GM19035 (cell line): Measurements from ENCODE around the gene LBH.

Experiments
- ATAC-seq: cut with Tn5 transposase; IDR thresholded peaks from one replicate; pipeline ENCODE4 v1.9.1; 2021; ENCODE audit not compliant: unreplicated experiment

The LBH gene

DNA sequence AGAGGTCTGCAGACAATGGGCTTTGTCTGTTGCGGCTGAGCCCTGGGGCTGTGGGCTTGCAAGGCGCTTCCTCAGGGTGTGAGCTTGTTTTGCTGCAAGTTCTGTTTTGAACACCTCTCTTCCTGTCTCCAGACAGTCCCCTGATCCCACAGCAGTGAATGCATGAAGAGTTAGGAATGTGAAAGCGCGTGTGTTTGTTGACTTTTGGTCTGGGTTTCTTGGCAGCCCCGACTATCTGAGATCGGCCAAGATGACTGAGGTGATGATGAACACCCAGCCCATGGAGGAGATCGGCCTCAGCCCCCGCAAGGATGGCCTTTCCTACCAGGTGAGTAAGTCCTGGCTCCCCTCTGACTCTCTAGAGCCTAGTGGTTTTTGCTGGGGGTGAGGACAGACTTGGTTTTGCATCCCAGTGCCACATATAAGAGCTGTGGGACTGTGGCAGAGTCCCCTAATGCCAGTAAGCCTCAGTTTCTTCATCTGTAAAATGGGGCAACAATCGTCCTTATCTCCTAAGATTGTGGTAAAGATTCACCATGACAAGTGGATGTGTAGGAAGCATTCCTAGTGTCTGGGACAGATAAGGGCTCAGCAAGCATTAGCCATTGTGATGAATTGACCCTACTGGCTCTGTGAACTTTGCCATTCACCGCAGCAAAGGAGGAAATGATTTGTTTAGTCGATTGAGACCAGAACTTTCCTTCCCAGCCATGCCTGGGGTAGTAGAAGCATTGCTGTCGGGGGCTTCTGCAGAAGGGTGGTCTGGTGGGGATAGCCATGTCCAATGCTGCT is 3.0 kb downstream of the LBH start:
- no peak for ATAC-seq

DNA sequence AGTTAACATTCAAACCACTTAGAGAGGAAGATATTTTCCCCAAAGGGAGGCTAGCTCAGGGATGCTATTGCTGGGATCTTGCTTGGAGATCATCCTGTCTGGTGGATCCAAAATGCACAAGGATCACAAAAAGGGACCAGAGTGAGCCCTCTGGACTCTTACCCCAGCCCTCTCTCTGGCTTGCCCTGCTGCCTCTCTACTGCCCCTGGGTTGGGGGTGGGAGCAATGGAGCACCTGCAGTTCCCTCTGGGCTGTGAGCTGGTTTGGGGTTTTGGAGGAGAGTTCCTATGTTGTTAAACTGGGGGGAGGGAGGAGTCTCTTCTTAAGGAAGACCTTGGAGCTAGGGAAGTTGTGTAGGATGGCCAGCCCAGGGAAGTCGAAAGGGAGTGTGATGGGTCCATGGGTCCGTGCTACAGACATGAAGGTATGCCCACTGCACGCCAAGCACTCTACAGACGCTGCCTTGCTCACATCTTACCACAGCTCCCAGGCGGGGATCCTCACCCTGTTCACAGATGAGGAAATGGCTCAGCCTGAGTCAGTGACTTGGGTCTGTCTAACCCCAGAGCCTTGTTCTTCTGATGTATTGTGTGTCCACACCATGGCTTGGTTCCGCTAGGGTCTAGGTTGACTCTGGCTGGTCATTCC is 3.8 kb downstream of the LBH start:
- ATAC-seq = no peak

DNA sequence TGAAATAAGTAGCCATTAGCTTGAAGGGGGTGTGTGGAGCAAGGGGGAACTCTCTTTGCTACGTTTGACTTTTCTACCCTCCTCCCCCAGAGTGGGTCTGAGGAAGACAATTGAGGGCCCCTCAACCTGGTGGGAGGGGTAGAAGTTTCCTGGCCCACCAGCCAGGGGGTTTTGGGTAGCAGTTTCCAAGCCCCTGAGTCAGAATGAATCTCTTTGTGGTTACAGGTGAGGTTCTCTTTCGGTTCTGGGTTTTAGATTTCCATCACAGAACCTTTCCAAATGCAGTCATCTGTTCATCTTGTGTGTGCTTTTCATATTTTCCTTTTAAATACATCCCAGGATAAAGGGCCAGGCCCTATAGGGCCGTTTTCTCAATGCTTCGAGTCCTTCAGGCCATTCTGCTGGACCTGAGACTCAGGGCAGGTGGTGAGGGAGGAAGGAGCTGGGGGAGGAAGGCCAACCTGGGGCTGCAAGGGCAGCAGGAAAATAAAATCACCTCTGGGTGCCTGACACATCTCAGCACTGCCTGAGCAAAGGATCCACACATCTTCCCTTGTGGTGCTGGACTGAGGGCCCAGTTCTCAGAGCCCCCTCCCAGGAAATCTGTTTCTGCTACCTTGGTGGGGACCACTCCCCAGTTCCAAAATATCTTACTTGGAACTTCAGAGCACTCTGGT is 4.7 kb downstream of the LBH start:
- no peak for ATAC-seq

GRCh38 chr2:30236591-30237238 is 5.4 kb downstream of the LBH start:
- ATAC-seq = no peak

- no peak for ATAC-seq
These were observed 6.1 kb downstream of the LBH start for GRCh38 chr2:30237239-30237965.

DNA sequence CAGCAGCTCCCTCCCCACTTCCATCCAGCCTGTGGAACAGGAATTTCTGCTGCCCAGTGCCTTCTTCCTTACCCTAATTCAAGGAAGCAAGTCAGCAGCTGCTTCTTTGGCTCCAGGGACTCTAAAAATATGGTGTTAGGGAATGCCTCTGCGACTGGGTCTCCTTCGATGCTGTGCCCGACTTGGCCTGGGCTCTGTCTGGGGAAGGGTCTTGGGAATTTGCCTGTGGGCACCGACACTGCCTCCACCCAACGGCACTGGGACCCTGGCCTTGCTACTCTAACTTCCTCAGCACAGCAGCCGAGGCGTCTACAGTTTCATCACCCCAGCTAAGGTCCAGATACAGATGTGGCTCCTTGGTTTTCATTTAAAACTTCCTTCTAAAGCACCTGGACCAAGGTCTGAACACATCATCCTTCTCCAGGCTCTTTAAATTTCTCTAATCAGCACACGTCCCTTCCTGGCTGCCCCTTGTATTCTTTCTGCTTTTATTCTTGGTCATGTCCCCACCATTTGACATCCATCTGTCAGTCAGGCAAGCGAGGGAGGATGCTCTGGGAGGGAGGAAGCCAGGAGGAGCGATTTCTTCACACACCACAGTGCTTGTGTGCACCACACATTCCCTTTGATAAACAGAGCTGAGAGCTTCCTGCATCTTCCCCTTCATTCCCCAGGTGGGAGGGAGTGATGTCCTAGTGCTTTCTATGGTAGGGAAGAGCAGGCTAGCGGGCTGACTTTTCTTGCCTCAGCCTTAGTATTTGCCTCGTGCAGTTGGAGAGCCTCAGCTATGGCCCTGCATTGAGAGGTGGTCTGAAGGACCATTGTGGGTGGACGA is 6.8 kb downstream of the LBH start:
- no peak for ATAC-seq

DNA sequence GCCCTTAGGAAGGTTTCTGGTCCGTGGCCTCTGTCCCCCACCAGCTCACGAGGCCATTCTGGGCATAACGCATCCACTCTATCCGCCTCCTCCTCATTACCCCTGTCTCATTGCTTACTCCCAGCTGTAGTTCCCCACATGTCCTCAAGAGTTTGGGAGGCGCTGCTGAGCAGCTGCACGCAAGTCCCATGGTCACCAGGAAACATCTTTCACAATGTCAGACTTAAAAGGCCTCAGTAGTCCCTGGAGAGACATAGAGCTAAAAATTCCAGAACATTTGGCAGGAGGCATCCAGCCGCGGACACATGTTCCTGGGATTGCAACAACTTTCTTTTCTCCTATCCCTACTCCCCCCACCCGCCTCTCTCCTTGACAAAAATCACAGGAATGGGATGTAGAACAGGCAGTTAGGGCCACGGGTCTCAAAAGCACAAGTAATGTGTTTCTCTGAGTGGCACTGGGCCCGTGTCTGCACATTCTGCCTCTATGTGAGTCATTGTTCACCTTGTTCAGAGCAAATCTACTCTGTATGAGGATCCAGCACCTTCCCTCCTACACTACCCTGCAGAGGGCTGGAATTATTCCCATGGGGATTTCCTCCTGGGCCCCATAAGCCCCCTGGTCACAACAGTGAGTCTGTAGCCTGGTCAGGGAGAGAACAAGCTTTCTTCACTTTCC is 8.1 kb downstream of the LBH start:
- no peak for ATAC-seq

DNA sequence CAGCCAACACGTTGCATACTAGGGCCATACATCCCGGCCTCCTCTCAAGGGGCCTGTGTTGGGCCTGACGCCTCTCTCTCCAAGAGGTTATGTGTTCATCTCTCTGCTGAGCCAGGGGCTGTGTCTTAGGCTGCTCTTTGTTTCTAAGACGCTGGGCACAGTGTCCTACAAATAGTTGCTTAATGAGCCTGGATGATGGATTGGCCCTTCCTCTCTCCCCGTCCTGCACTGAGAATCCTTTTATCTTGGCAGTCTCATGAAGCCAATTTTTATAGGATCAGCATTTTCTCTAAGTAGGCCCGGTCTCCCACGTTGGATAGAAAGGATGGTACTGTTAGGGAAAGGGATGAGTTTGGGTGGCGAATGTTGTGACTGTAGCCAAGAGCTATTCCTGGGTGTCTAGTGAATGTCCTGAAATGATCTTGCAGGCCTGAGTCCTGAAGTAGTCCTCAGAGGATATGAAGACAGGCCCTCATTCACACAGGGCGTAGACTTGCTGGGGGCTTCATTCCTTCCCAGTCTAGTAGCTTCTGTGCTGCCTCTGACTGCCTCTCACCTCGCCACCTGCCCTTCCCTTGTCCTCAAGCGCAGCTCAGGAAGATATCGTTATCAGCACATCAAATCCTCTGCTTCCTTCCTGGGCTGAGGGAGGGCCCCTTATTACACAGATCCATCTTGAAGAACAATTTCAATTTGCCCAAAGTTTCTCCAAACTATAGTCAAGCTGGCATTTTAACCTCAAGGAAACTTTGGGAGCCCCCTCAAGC is 8.8 kb downstream of the LBH start:
- ATAC-seq = no peak

- ATAC-seq = no peak
These were observed 11.9 kb downstream of the LBH start for GRCh38 chr2:30243231-30243630.

DNA sequence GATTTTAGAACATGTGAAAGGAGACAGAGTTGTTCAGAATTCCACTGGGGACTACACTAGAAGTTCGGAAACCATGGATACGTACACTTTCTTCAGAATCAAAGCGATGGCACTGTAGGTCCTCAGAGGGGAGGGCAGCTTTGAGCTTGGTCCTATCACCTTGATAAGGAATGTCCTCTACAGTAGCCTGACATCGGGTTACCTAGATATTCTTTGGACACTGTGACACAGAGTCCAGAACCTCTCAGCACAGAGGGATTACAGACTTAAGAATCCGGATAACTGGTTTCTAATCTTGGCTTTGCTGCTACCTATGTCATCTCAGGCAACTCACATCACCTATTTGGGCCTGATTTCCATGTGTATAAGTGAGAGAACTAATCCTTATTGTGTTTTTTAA is 14.0 kb downstream of the LBH start:
- no peak for ATAC-seq

GRCh38 chr2:30248791-30249190 is 17.5 kb downstream of the LBH start:
- ATAC-seq = no peak

- ATAC-seq = no peak
These were observed 18.0 kb downstream of the LBH start for GRCh38 chr2:30249354-30249753.

- no peak for ATAC-seq
These were observed 19.1 kb downstream of the LBH start for GRCh38 chr2:30250421-30250820.

GRCh38 chr2:30252723-30253701 is 21.7 kb downstream of the LBH start:
- no peak for ATAC-seq

DNA sequence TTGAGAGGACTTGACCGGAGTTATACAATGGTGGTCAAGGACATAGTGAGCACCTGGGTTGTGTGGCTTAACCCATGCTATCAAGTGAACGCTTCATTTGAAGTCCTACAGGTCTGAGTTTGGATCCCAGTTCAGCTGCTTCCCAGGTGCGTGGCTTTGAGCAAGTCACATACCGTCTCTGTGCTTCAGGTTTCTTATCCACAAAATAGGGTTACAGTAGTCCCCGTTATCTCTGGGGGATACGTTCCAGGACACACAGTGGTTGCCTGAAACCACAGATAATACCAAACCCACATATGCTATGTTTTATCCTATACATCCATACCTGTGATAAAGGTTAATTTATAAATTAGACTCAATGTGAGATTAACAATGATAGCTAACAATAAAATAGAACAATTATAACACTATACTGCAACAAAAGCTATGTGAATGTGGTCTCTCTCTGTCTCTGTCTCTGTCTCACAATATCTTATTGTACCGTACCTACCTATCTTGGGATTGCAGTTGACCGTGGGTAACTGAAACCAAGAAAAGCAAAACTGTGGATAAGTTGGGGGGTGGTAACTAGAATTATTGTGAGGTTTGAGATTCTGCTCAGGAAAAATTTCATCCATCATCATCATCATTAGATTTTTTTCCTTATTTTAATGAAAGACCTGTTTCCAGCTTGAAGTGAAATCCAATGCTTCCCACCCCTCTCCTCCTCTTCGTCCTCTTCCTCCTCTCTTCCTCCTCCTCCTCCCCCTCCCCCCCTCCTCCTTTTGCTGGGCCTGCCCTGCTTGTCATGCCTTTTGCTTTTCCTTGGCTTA is 22.7 kb downstream of the LBH start:
- no peak for ATAC-seq

DNA sequence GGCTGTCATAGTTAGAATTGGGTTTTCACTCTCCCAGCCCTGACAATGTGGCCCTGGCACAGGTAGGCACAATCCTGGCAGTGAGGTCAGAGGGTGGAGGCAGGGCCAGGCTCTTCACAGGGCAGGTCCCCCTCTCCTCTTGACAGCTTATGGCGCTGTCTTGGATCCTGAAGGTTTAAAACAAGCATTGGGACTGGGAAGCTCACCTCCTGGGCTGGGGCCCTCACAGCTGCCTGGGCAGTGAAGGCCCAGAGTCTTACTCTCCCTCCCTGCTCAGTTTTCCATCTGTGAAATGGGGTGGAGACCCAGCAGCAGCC is 23.3 kb downstream of the LBH start:
- no peak for ATAC-seq

- ATAC-seq = no peak
These were observed 23.7 kb downstream of the LBH start for GRCh38 chr2:30255026-30255425.
